OCI-LY3 (cell line): Measurements from ENCODE around the gene TK2.

ENCODE experiments used
- CTCF ChIP-seq: fragments of 200-600, 300-600 bp; sonication (generic); IDR thresholded peaks from 2 replicates; pipeline ENCODE4 v1.5.1; 2014; ENCODE audit warnings: antibody characterized with exemption, low read length, low read depth
- EZH2phosphoT487 ChIP-seq: fragments of 200-600 bp; shearing (Covaris generic); IDR thresholded peaks from 2 replicates; pipeline ENCODE4 v1.6.1; 2018; ENCODE audit warnings: antibody characterized with exemption, mixed run types, low read depth

GRCh38 chr16:66585481-66586239, 35.7 kb upstream of the TK2 start:
- TF ChIP-seq CTCF (no peak), EZH2phosphoT487 (no peak)
